Endothelial cell of umbilical vein (primary cell): Measurements from ENCODE around the gene CWF19L2.

Experiments used
- CTCF ChIP-seq, 2 donors: IDR thresholded peaks; 1 replicate in 1 of 2; 2 replicates in 1 of 2; pipeline ENCODE4 v1.5.1; 2011; ENCODE audit warnings: low read length in 2 of 2, mild to moderate bottlenecking in 2 of 2, moderate library complexity in 2 of 2, control low read depth in 1 of 2, inconsistent platforms in 1 of 2, low read depth in 1 of 2; ENCODE audit not compliant: insufficient read depth in 1 of 2; ENCODE audit errors: extremely low read depth in 1 of 2
- POLR2A ChIP-seq: IDR thresholded peaks from 2 replicates; pipeline ENCODE4 v1.6.1; 2012; ENCODE audit warnings: low read depth, mild to moderate bottlenecking, control low read depth, low read length

DNA sequence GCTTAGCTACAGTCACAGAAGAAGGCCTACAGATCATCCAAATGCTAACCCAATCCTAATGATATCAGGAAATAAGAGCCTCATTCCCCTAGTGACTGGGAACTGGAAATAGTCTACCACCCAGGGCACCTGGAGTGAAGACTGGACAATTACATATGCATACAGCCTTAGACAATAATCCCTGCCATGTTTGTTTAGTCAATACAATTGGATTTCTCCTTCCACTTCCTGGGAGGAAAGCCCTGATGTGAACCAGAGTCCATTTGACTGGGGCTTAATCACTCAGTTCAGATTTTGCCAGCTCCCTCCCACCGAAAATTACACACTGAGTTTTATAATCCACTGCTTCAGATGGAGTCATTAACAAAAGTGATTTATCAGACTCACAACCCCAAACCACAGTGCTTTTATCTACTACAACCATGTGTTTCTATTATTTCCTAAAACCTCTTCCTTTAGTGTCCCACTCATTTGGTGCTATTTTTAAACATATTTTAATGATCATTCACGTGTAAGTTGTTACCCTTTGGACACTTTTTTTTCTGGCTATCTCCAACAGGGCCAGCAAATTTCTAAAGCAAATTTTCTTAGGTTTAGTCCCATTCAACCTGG is 29.9 kb downstream of the CWF19L2 start:
- no peak for TF ChIP-seq POLR2A
- no peak for TF ChIP-seq CTCF (IDR thresholded peaks at IDR 0.05; ENCODE audit: extremely low read depth in 1 of 2, insufficient read depth in 1 of 2, low read depth in 1 of 2, low read length in 2 of 2)
